Right ventricle myocardium inferior (tissue), 1 donor: ENCODE measurements around the gene GSG1L2. TPM values are rescaled to one million over a fixed set of nuclear protein-coding genes. Genes with fewer than 3 reads are reported as not detected.

Source experiments
- ATAC-seq: fragments of 200-7000 bp; cut with Tn5 transposase; one replicate; pipeline ENCODE4 v1.9.1; 2020; ENCODE audit warnings: mild to moderate bottlenecking, moderate library complexity
- DNase-seq: peaks from one replicate; pipeline ENCODE4 v3.0.0; 2021; ENCODE audit errors: missing footprints
- intact Hi-C: fragments of 100-400 bp; cut with DNase I; formaldehyde crosslinking; loops from one replicate; pipeline ENCODE4 v1.11.0; 2022
- long read RNA-seq: library from polyadenylated mRNA; unstranded; transcript quantifications from one replicate; pipeline ENCODE4 v2.0.0, GENCODE V29; 2021
- total RNA-seq: library from RNA; stranded (reverse); fragmentation: NEBNext Ultra II Directional; extraction: Animal tissue kit (Norgen Biotek cat#: 25700); gene quantifications from one replicate; pipeline ENCODE4 v1.2.1, GENCODE V29; 2021
- donor health status: DM: no; HTN: yes; CAD: no; lungs with severe emphysema.

Gene GSG1L2
- not detected for total RNA-seq
- long read RNA-seq = 0 reads

DNA sequence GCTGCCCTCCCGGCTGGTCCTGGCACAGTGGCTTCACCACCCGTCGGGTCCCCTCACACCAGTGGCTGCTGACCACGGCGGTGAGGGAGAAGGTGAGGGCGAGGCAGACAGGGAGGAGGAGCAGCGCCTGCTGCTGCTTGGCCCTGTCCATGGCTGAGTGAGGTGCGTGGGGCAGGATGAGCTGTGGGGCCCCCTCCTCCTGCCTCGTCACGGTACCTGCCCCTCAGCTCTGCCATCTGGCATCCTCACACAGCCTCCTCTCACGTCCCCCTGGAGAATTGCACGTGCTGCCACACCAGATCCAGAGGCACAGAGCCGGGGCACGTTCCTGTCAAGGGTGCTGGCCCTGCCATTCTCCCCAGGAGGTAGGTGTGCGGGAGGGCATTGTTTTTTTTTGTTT, at the start of gene GSG1L2:
GSG1L2 (minus strand) TSS at position 159 of the 400 bp plus-strand sequence; CDS start at position 151, 8 bp downstream.
- intact Hi-C loops = no loop called here
- no peak for ATAC-seq

DNA sequence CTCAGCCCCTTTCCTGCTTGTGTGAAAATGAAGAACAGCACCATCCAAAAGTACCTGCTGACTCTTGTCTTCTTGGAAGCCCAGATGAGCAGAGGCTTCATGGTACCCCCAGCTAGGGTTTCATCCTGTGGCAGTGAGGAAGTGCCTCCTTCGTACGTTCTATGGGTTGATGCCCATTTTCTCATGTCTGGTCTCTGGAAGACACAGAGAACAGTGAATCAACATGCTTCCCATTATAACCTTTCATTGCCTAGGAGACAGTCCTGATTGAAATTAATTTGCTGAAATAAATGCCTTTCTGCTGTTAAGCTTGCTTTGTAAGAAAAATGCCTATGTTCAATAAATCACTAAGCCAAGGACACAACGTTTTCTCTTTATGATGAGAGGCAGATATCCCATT, 46.7 kb upstream of the GSG1L2 start:
- ATAC-seq = no peak

More for the DNA sequence above, at the start of gene GSG1L2:
- no peak for DNase-seq

DNA sequence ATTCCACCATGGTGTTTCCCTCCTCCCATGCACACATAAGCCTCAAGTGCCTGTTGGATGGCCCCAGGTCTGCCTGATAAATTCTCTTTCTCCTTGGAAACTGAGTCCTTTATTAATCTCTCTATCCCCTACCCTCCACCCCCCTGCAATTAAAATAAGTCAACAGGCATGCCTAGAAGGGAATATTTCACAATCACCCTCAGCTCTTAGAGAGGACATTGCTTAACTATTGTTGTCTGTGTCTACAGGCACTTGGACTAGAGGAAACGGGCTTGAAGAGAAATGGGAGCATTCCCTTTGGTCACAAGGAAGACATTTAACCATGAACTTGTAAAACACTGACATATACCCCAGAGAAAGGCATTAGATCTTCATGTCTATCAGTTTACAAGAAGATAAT, 43.7 kb upstream of the GSG1L2 start:
- intact Hi-C loops = no loop called here
- no peak for ATAC-seq

More for the DNA sequence above, 46.7 kb upstream of the GSG1L2 start:
- no peak for DNase-seq
- intact Hi-C loops = no loop called here

DNA sequence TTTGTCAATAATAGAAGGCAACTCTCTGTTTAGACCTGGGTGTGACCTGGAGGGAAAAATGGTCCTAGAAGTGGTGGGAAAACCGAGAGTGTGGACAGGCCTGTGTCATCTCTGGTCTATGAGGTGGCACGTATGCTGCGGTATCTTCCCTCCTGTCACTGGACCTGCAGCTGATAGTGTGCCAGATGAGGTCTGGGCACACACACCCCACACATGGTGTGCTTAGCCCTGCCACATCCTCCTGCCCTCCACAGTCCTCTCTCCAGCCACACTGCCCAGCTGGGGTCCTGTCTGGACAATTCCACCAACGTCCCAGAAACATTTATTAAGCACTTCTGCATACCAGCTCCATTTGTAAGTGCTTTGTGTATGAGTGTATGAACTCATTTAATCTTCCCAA, 41.1 kb upstream of the GSG1L2 start:
- no peak for ATAC-seq
- no peak for DNase-seq
- intact Hi-C loops = no loop called here

More for the DNA sequence above, 43.7 kb upstream of the GSG1L2 start:
- no peak for DNase-seq

DNA sequence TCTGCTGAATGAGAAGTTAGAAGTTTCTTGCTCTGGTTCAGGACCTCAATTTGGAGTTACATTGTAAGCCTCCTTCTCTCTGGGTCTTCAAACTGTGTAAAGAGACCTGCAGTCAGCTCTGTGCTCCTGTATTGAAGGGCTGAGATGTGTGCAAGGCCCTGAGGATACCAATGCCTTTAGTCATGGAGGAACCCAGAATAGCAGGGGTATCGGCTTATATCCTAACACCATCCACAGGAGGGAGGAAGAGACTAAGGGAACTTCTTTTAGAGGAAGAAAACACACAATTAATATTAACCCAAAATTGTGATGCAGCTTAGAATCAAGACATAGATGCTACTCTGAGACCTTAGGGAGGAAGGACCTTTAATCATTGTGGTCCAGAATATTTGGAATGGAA, 40.3 kb upstream of the GSG1L2 start:
- intact Hi-C loops = no loop called here
- ATAC-seq (no peak), DNase-seq (no peak)

DNA sequence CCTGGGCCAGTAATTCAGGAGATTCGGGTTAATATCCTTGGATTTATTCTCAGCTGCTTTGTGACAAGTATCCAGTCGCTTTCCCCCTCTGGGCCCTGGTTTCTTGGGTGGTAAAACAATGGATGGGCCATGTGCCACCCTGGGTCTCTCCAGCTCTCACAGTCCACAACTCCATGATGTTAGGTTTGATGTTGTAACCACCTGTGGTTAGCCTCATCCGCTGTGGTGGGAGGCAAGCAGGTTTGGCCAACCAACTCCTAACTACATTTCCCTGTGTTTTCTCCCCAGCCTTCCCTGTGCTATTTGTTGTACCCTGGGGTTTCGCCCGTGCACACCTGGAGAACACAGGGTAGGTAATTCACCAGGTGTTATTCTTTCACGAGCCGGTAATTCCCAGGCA, 39.0 kb upstream of the GSG1L2 start:
- DNase-seq = no peak
- intact Hi-C loops = no loop called here
- ATAC-seq = no peak

DNA sequence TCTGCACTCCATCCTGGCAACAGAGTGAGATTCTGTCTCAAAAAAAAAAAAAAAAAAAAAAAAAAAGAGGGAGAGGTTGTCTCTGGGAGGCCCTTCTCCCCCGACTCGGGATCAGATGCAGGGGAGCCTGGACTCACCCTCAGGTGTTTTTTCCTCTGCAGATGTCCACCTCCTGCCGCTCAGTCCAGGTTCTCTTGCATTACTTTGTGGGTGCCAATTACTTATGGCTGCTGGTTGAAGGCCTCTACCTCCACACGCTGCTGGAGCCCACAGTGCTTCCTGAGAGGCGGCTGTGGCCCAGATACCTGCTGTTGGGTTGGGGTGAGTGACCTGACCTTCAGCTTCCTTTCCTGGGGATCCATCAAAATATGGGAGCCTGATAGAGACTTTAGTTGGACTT, 37.9 kb upstream of the GSG1L2 start:
- ATAC-seq (no peak), DNase-seq (no peak)
- intact Hi-C loops = no loop called here

DNA sequence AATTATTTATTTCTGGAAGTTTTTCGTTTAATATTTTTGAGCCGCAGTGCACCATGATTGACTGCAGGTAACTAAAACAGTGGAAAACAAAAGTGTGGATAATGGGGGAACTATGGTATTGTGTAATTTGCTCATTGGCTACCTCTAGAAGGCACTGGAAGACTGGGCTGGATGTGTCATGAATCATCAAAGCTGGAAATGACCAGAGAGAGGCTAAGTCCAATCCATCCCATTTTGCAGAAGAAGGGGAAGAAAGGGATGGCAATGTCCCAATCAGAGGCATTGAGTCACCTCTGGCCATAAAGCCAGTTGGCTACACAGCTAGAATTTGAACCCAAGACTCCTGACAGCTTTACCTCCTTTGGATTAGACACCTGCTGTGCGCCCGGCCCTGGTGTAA, 33.2 kb upstream of the GSG1L2 start:
- DNase-seq = no peak
- ATAC-seq = no peak
- intact Hi-C loops = no loop called here

DNA sequence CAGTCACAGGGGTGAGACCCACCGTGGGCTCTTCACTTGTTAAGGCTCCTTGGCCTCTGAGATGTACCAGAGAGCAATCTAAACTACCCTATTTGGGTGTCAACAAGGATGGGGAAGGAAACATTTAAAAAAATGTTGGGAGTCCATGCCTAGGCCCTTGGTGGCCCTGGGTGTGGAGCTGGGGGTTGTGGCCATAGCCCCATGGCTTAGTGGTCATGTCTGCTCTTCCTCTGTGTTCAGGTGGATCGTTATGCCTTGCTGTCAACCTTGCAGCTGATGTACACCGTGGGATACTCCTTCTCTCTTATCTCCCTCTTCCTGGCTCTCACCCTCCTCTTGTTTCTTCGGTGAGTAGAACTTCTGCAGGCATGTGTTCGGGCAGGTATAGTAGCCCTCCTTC, 32.4 kb upstream of the GSG1L2 start:
- intact Hi-C loops = no loop called here
- no peak for ATAC-seq
- DNase-seq = no peak

DNA sequence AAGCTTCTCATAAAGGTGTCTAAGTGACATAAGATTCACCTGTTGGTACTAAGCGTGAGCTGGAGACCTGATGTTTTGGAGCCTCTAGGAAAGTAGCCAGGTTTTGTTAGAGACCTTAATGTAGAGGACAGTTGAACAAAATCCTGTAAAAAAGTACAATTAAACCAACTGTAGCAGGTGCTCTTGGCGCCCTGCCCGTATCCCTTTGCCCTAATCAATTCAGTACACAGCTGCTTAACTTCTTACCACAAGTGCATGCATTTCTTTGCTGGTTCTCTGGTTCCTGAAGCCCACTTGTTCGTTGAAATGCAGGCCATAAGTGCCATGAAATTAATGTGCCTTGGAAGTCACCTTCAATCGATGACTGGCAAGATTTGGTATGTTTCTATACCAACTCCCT, 28.3 kb upstream of the GSG1L2 start:
- intact Hi-C loops = no loop called here
- ATAC-seq = no peak
- DNase-seq = no peak

DNA sequence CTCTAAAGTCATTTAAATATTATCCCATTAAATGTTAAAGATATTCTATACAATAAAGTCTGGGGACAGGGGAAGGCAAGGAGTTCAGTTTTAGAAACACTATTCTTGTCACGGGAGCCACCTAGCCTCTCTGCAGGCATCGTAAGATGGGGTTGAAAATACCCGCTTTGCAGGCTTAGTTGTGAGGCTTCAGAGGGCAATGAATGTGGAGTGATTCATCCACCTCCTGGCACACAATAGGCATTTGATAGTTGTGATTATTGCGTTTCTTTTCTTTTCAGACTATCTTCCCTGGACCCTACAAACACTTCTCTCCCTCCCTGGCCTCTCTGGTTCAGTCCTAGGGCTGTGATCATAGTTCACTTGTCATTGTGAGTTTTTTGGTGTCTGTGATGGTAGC, 23.4 kb upstream of the GSG1L2 start:
- intact Hi-C loops = no loop called here
- DNase-seq = no peak
- no peak for ATAC-seq

DNA sequence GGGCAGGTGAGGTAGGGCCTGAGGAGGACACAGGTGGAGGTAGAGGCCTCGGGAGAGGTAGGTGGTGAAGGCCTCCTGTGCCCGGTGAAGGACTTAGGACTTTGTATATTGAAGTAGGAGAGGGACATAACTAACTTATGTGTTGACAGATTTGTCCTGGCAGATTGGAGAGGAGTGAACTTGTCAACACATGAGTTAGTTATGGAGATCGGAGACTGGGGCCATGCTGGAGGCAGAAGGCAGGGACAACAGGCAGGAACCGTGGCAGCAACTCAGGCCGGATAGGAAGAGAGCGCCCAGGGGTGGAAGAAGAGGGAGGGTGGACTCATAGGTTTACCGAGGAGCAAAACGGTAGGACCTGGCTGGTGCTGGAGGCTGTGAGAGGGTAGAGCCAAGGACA, 22.3 kb upstream of the GSG1L2 start:
- DNase-seq = no peak
- peak; percentile 58 for ATAC-seq
- intact Hi-C loops = no loop called here

DNA sequence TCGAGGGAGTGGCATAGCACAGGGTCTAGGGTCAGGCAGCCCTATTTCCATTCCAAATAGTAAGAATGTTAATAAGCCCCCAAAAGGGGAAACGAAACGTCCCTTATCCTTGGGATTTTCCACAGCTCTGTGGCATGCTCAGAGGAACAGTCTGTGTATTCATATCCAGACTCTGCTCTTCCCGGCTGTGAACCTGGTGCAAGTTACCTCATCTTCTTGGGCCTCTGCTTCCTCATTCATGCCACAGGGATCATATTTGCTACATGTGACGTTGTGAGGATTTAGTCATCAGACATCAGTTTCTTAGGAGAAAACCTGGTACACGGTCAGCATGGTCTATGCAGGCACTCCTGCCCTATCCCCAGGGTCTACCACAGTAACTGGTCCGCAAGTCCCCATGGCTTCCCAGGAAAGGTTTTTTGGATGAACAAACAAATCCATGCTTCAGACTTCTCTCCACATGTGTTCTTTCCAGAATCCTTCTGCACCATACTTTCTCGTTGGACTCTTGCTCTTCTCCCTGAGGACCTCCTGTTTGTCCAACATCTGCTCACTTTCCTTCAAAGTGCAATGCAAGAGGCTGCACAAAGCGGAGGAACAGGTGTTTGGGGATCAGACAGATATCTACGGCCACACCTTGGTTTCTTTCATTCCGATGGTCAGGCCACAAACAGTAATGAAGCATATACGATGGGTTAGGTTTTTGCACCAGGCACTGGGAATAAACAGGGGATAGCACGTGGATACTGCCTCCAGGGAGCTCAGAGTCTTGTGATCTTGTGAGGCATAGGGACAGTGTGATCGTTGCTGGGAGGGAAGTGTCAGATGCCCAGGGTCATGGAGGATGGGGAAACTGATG, 21.5 kb upstream of the GSG1L2 start:
- ATAC-seq (no peak), DNase-seq (no peak)
- intact Hi-C loops = loop anchor here (2.0 kb wide), 1 partner anchor 29 kb away; no protein-coding TSS in a partner anchor

DNA sequence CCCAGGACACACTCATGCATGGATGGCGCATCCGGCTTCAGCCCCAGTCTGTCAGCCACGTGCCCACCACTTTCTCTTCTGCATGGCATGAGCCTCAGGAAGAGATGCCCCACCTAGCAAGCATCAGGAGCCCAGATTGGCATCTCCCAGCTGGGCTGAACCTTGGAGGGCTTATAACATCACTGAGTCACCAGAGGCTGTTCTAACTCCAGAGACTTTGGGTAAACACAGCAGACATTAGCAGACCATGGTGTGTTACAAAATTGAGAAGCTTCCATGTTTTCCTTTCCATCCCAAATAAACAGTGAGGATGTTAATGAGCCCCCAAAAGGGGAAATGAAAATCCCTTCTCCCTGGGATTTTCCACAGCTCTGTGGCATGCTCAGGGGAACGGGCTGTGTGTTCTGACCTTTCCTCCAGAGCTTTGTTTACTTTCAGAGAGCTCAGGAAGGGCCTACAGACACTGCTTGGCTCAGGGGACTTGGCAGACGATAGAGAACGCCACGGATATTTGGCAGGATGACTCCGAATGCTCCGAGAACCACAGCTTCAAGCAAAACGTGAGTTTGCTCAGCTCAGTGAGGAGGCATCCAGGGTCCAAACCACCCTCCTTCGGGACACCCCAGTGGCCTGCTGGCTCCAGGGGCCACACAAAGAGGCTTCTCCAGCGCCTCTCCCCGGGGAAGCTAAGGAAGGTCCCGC, 20.3 kb upstream of the GSG1L2 start:
- intact Hi-C loops = loop anchor here (2.0 kb wide), 1 partner anchor 27 kb away; no protein-coding TSS in a partner anchor
- ATAC-seq (peak; percentile 87), DNase-seq (no peak)

DNA sequence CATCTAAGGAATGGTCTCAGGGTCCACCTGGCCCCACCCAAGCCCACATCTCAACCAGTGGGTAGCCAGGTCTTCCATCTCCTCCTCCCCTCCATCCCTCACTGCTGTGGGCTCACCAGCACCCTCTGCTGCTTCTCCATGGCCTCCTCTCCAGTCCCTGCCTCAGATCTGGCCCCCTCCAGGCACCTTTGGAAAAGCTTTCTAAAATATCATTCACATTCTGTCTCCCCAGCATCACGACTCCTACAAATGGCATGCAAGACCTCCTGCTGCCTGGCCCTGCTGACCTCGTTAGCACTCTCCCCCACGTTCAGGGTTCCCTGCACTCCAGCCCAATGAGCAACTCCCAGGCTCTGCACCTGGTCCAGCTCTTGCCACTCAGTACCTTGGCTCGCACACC, 17.6 kb upstream of the GSG1L2 start:
- intact Hi-C loops = no loop called here
- DNase-seq (no peak), ATAC-seq (no peak)

DNA sequence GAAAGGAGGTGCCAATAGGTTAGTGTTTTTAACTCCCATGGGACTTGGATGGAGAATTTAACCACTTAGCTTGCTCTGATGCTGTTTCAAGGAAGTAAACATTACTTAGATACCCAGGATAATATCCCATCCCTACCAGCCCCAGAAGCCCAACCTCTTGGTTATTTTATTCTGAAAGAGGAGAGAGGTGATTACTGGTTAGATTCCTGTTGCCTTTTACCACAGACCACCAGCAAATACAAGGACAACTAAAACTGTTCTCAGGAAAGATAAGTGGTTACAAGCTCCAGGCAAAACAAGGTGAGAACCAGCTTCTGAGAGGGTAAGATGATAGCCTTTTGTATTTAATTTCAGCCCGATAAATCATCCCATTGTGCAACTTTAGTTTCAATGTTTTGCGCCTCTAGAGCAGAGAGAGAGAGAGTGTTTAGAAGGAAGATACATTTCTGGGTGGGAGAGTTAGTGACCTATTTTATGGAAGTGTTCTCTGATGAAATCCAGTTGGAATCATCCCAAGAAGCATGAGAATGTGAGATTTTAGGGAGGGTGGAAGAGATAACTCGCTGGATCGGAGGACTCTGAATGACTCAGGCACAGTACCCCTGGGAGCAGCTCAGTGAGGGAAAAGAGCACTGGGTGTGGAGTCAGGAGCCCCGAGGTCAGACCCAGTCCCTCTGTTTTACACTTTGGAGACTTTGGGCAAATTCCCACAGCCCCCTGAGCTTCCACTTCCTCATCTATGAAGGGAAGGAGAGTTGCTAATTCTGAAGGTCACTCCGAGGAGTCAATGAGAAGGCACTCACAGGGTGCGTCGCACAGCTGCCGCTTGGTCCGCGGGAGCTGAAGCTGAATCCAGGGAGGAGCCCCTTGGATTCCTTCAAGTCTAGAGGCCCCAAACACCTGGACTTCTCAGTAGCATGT, 15.9 kb upstream of the GSG1L2 start:
- DNase-seq (no peak), ATAC-seq (peak; percentile 90)
- intact Hi-C loops = no loop called here

DNA sequence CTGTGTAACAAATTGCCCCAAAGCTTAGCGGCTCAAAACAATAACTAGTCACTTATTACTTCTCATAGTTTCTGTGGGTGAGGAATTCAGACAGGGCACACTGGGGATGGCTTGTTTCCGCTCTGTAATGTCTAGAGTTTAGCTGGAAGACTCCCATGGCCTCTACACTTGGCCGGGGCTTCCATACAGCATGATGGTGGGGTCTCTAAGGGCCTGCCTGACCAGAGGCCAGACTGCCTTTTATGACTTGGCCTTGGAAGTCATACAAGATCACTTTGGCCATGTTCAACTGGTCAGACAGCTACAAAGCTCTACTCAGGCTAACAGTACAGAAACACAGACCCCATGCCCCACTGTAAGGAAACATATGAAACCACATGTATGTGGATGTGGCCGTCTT, 12.0 kb upstream of the GSG1L2 start:
- DNase-seq = no peak
- intact Hi-C loops = no loop called here
- ATAC-seq = peak; percentile 32

DNA sequence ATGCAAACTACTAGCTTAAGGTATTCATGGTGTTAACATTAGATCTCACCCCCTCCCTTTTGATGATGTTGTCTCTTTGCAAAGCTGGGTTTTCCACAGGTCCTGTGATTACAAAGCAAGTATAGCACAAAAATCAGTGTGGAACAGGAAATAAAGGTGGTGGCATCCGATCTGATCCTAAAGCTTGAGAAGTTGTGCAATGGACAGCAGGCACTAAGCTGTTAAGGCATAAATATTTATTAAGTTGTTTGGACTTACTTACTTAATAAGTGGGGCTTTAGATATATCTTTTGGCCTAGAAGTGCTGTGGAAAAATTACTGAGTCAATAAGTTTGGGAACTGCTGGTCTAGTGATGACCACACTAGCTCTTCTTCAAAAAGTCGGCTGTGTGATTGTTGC, 8.8 kb upstream of the GSG1L2 start:
- no peak for ATAC-seq
- intact Hi-C loops = no loop called here
- no peak for DNase-seq

DNA sequence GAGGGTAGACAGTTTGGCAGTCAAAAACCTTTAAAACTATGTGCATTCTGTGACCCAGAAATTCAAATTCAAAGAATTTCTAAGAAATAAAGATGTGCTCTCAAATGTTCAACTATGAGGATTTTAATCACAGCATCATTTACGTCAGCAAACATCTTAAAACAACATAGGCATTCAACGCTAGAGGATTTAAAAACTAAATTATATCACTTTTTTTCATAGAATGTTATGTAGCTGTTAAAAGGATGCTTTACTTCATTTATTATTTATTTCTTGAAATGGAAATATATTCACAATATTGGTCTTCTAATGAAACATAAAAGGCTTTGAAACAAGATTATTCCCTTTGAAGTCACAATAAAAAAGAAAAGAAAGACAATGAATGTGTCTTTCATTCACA, 7.5 kb upstream of the GSG1L2 start:
- no peak for ATAC-seq
- intact Hi-C loops = no loop called here
- DNase-seq = no peak
